ENCODE data around the gene TLR10.

Gene TLR10

GRCh38 chr4:38751341-38752010 lies 31.3 kb downstream of the TLR10 start:
- no peak for TF ChIP-seq ZNF384 (IDR thresholded peaks at IDR 0.05)
- TF ChIP-seq FOXK2 (IDR thresholded peaks at IDR 0.05) = no peak
- TF ChIP-seq SUZ12 (IDR thresholded peaks at IDR 0.05) = no peak
- TF ChIP-seq HDGF (IDR thresholded peaks at IDR 0.05; ENCODE audit: borderline replicate concordance) = no peak
- no peak for TF ChIP-seq FOXA1 (IDR thresholded peaks at IDR 0.05)
- TF ChIP-seq BHLHE40 (IDR thresholded peaks at IDR 0.05; ENCODE audit: borderline replicate concordance) = no peak
- no peak for TF ChIP-seq CTBP1 (IDR thresholded peaks at IDR 0.05; ENCODE audit: borderline replicate concordance)
- TF ChIP-seq, protein P1, sequence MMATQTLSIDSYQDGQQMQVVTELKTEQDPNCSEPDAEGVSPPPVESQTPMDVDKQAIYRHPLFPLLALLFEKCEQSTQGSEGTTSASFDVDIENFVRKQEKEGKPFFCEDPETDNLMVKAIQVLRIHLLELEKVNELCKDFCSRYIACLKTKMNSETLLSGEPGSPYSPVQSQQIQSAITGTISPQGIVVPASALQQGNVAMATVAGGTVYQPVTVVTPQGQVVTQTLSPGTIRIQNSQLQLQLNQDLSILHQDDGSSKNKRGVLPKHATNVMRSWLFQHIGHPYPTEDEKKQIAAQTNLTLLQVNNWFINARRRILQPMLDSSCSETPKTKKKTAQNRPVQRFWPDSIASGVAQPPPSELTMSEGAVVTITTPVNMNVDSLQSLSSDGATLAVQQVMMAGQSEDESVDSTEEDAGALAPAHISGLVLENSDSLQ (IDR thresholded peaks at IDR 0.05) = no peak
- TF ChIP-seq ARNT (IDR thresholded peaks at IDR 0.05) = no peak
- no peak for TF ChIP-seq SP1 (IDR thresholded peaks at IDR 0.05)
- TF ChIP-seq FOXM1 (IDR thresholded peaks at IDR 0.05; ENCODE audit: borderline replicate concordance) = no peak
- TF ChIP-seq TARDBP (IDR thresholded peaks at IDR 0.05) = no peak
- TF ChIP-seq L3MBTL2 (conservative IDR thresholded peaks at IDR 0.05) = no peak
- TF ChIP-seq LEF1 (IDR thresholded peaks at IDR 0.05; ENCODE audit: borderline replicate concordance) = no peak
- TF ChIP-seq NFRKB (IDR thresholded peaks at IDR 0.05) = no peak
- CTCF ChIA-PET = no interaction called here
- POLR2A ChIA-PET = no interaction called here
- DNase-seq (ENCODE audit: extremely low spot score) = no peak

DNA sequence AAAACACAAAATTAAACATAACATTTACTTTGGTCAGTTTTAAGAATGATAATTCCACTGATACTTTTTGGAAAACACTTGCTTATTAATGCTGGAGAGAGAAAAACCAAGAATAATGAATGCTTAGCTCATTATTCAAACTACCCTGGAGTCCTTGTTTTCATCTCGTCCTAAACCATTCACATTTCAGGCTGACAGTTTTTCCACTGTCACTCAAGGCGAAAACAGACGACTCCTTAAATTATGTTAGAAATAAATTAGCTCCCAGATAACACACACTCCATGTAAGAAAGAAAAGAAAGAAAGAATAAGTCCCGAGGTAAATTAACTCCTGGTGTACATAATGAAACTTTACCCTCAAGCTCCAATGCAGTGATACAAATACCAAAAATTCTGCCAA lies 33.5 kb downstream of the TLR10 start:
- no peak for DNase-seq (ENCODE audit: extremely low spot score)
- POLR2A ChIA-PET = no interaction called here
- TF ChIP-seq, protein P1 (IDR thresholded peaks at IDR 0.05) = no peak
- TF ChIP-seq SP1 (IDR thresholded peaks at IDR 0.05) (no peak), LEF1 (IDR thresholded peaks at IDR 0.05; ENCODE audit: borderline replicate concordance) (no peak), TARDBP (IDR thresholded peaks at IDR 0.05) (no peak), ARNT (IDR thresholded peaks at IDR 0.05) (no peak), ELF4 (IDR thresholded peaks at IDR 0.05) (no peak)
- CTCF ChIA-PET = no interaction called here

DNA sequence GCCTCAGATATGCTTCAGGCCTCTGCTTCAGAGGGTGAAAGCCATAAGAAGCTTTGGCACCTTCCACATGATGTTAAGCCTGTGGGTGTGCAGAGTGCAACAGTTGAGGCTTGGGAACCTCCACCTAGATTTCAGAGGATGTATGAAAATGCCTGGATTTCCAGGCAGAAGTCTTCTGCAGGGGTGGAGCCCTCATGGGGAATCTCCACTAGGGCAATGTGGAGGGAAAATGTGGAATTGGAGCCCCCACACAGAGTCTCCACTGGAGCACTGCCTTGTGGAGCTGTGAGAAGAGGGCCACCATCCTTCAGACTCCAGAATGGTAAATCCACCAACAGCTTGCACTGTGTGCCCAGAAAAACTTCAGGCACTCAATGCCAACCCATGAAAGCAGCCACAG lies 35.2 kb downstream of the TLR10 start:
- POLR2A ChIA-PET = no interaction called here

GRCh38 chr4:38745881-38746280 lies 36.9 kb downstream of the TLR10 start:
- ChIA-PET CTCF (no interaction called here), POLR2A (interaction anchor here (0.7 kb wide), 1 partner anchor 463 kb away, joined by 3 read pairs; no protein-coding TSS in a partner anchor)
- DNase-seq (ENCODE audit: extremely low spot score) = no peak
- TF ChIP-seq L3MBTL2 (conservative IDR thresholded peaks at IDR 0.05) (no peak), FOXA1 (IDR thresholded peaks at IDR 0.05) (no peak), ZNF384 (IDR thresholded peaks at IDR 0.05) (no peak), CTBP1 (IDR thresholded peaks at IDR 0.05; ENCODE audit: borderline replicate concordance) (no peak), BHLHE40 (IDR thresholded peaks at IDR 0.05; ENCODE audit: borderline replicate concordance) (no peak), FOXK2 (IDR thresholded peaks at IDR 0.05) (no peak), FOXM1 (IDR thresholded peaks at IDR 0.05; ENCODE audit: borderline replicate concordance) (no peak), HDGF (IDR thresholded peaks at IDR 0.05; ENCODE audit: borderline replicate concordance) (no peak), TARDBP (IDR thresholded peaks at IDR 0.05) (no peak), NFRKB (IDR thresholded peaks at IDR 0.05) (no peak), SUZ12 (IDR thresholded peaks at IDR 0.05) (no peak), ARNT (IDR thresholded peaks at IDR 0.05) (no peak), SP1 (IDR thresholded peaks at IDR 0.05) (no peak), LEF1 (IDR thresholded peaks at IDR 0.05; ENCODE audit: borderline replicate concordance) (no peak), ELF4 (IDR thresholded peaks at IDR 0.05) (no peak)
- TF ChIP-seq, protein P1 (IDR thresholded peaks at IDR 0.05) = no peak

More for the DNA sequence above, 35.2 kb downstream of the TLR10 start:
- DNase-seq (ENCODE audit: extremely low spot score) = no peak
- CTCF ChIA-PET = no interaction called here
- TF ChIP-seq ELF4 (IDR thresholded peaks at IDR 0.05) (no peak), FOXM1 (IDR thresholded peaks at IDR 0.05; ENCODE audit: borderline replicate concordance) (no peak), SP1 (IDR thresholded peaks at IDR 0.05) (no peak), NFRKB (IDR thresholded peaks at IDR 0.05) (no peak), CTBP1 (IDR thresholded peaks at IDR 0.05; ENCODE audit: borderline replicate concordance) (no peak), ZNF384 (IDR thresholded peaks at IDR 0.05) (no peak), LEF1 (IDR thresholded peaks at IDR 0.05; ENCODE audit: borderline replicate concordance) (no peak), TARDBP (IDR thresholded peaks at IDR 0.05) (no peak), FOXA1 (IDR thresholded peaks at IDR 0.05) (no peak), BHLHE40 (IDR thresholded peaks at IDR 0.05; ENCODE audit: borderline replicate concordance) (no peak), HDGF (IDR thresholded peaks at IDR 0.05; ENCODE audit: borderline replicate concordance) (no peak)

- TF ChIP-seq HDGF (IDR thresholded peaks at IDR 0.05; ENCODE audit: borderline replicate concordance) = no peak
- TF ChIP-seq FOXM1 (IDR thresholded peaks at IDR 0.05; ENCODE audit: borderline replicate concordance) = no peak
- TF ChIP-seq FOXK2 (IDR thresholded peaks at IDR 0.05) = no peak
- TF ChIP-seq FOXA1 (IDR thresholded peaks at IDR 0.05) = no peak
- TF ChIP-seq NFRKB (IDR thresholded peaks at IDR 0.05) = no peak
- ChIA-PET POLR2A (no interaction called here), CTCF (interaction anchor here (0.6 to 1.3 kb wide), 2 partner anchors 14 to 16 kb away, joined by 4 read pairs; no protein-coding TSS in a partner anchor)
- DNase-seq (ENCODE audit: extremely low spot score) = no peak
These were observed 38.9 kb downstream of the TLR10 start for GRCh38 chr4:38743866-38744265.

DNA sequence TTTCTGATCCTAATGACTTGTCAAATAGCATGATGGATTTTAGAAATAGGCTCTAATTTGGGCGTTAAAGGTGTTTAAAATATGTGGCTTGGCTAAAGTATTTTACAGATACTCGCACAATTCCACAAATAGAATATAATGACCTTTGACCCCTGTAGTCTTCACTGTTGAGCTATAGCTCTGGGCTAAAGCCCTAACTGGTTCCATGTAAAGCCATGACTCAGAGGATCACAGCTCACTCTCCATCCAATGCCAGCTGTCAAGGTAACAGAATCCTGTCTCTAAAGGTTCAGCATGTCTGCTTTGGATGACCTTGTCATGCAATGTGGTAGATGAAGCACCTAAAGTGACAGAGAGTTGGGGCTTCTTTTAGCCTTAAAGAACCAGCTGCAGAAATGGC lies 42.5 kb downstream of the TLR10 start:
- no peak for DNase-seq (ENCODE audit: extremely low spot score)
- no peak for TF ChIP-seq HDGF (IDR thresholded peaks at IDR 0.05; ENCODE audit: borderline replicate concordance)
- TF ChIP-seq BHLHE40 (IDR thresholded peaks at IDR 0.05; ENCODE audit: borderline replicate concordance) = no peak
- no peak for TF ChIP-seq FOXM1 (IDR thresholded peaks at IDR 0.05; ENCODE audit: borderline replicate concordance)
- TF ChIP-seq FOXA1 (IDR thresholded peaks at IDR 0.05) = no peak
- no peak for TF ChIP-seq LEF1 (IDR thresholded peaks at IDR 0.05; ENCODE audit: borderline replicate concordance)
- TF ChIP-seq SP1 (IDR thresholded peaks at IDR 0.05) = no peak
- no peak for TF ChIP-seq NFRKB (IDR thresholded peaks at IDR 0.05)
- TF ChIP-seq FOXK2 (IDR thresholded peaks at IDR 0.05) = no peak
- TF ChIP-seq L3MBTL2 (conservative IDR thresholded peaks at IDR 0.05) = no peak
- TF ChIP-seq ARNT (IDR thresholded peaks at IDR 0.05) = no peak
- no peak for TF ChIP-seq ELF4 (IDR thresholded peaks at IDR 0.05)
- TF ChIP-seq CTBP1 (IDR thresholded peaks at IDR 0.05; ENCODE audit: borderline replicate concordance) = no peak
- no peak for TF ChIP-seq ZNF384 (IDR thresholded peaks at IDR 0.05)
- TF ChIP-seq TARDBP (IDR thresholded peaks at IDR 0.05) = no peak
- TF ChIP-seq, protein P1 (IDR thresholded peaks at IDR 0.05) = no peak
- no peak for TF ChIP-seq SUZ12 (IDR thresholded peaks at IDR 0.05)
- POLR2A ChIA-PET = no interaction called here
- CTCF ChIA-PET = no interaction called here

Data from HEK293T (cell line).